Mesenchymal stem cell (in vitro differentiated cells and primary cell): ENCODE results near the gene FNDC3B.

Experiments
- DNase-seq: peaks from one replicate; pipeline ENCODE4 v3.0.0-alpha.2; 2013
- H2AFZ ChIP-seq: one replicate; pipeline ENCODE4 v1.6.1; 2013; ENCODE audit warnings: low read depth, mild to moderate bottlenecking, control low read depth, inconsistent platforms, low read length, moderate library complexity
- H2AK5ac ChIP-seq: 2 replicates; pipeline ENCODE4 v1.6.1; 2013; ENCODE audit warnings: low read length, moderate library complexity, mild to moderate bottlenecking, inconsistent platforms; ENCODE audit not compliant: severe bottlenecking
- H2BK120ac ChIP-seq: one replicate; pipeline ENCODE4 v1.6.1; 2013; ENCODE audit warnings: low read depth, mild to moderate bottlenecking, inconsistent platforms, low read length, moderate library complexity
- H2BK12ac ChIP-seq, 2 experiments: one replicate each; pipeline ENCODE4 v1.6.1; 2013; ENCODE audit warnings: inconsistent platforms in 2 of 2, low read length in 2 of 2, mild to moderate bottlenecking in 2 of 2, moderate library complexity in 2 of 2, control low read depth in 1 of 2
- H2BK15ac ChIP-seq: one replicate; pipeline ENCODE4 v1.6.1; 2013; ENCODE audit warnings: mild to moderate bottlenecking, low read depth, inconsistent platforms; ENCODE audit not compliant: poor library complexity, severe bottlenecking
- H2BK5ac ChIP-seq: 2 replicates; pipeline ENCODE4 v1.6.1; 2013; ENCODE audit warnings: low read depth, mild to moderate bottlenecking, low read length, control low read depth, inconsistent platforms; ENCODE audit not compliant: poor library complexity, severe bottlenecking
- H3K14ac ChIP-seq, 2 experiments: one replicate each; pipeline ENCODE4 v1.6.1; 2013; ENCODE audit warnings: inconsistent platforms in 2 of 2, low read length in 2 of 2, control low read depth in 1 of 2, mild to moderate bottlenecking in 1 of 2, moderate library complexity in 1 of 2
- H3K18ac ChIP-seq, 2 experiments: one replicate each; pipeline ENCODE4 v1.6.1; 2013; ENCODE audit warnings: inconsistent platforms in 2 of 2, low read length in 2 of 2, control low read depth in 1 of 2, low read depth in 1 of 2, mild to moderate bottlenecking in 1 of 2
- H3K23ac ChIP-seq, 2 experiments: one replicate each; pipeline ENCODE4 v1.6.1; 2013; ENCODE audit warnings: inconsistent platforms in 2 of 2, low read length in 2 of 2, mild to moderate bottlenecking in 2 of 2, moderate library complexity in 2 of 2, control low read depth in 1 of 2
- H3K27ac ChIP-seq: 2 replicates; pipeline ENCODE4 v1.5.1; 2013; ENCODE audit warnings: mild to moderate bottlenecking, moderate library complexity, low read length, control low read depth, inconsistent platforms; ENCODE audit not compliant: poor library complexity, severe bottlenecking
- H3K27me3 ChIP-seq, 2 experiments: 2 replicates each; pipeline versions ENCODE4 v1.6.1 to v1.7.0; 2013; ENCODE audit warnings: low read length in 2 of 2, mild to moderate bottlenecking in 2 of 2, moderate library complexity in 2 of 2, control low read depth in 1 of 2, inconsistent platforms in 1 of 2; ENCODE audit not compliant: control insufficient read depth in 1 of 2, insufficient read depth in 1 of 2
- H3K36me3 ChIP-seq, 2 experiments: 2 replicates each; pipeline versions ENCODE4 v1.6.1 to v1.7.0; 2013; ENCODE audit warnings: low read length in 2 of 2, control low read depth in 1 of 2, inconsistent platforms in 1 of 2, low read depth in 1 of 2, mild to moderate bottlenecking in 1 of 2; ENCODE audit not compliant: insufficient read depth in 2 of 2, control insufficient read depth in 1 of 2
- H3K4ac ChIP-seq, 2 experiments: one replicate each; pipeline ENCODE4 v1.6.1; 2013; ENCODE audit warnings: inconsistent platforms in 2 of 2, low read length in 2 of 2, mild to moderate bottlenecking in 2 of 2, moderate library complexity in 2 of 2, control low read depth in 1 of 2, low read depth in 1 of 2
- H3K4me1 ChIP-seq: 2 replicates; pipeline ENCODE4 v1.6.1; 2013; ENCODE audit warnings: low read depth, low read length, control low read depth; ENCODE audit not compliant: control insufficient read depth, insufficient read depth
- H3K4me2 ChIP-seq: 2 replicates; pipeline ENCODE4 v1.6.1; 2013; ENCODE audit warnings: low read length, mild to moderate bottlenecking, inconsistent platforms; ENCODE audit not compliant: poor library complexity, severe bottlenecking
- H3K4me3 ChIP-seq, 2 experiments: 2 replicates each; pipeline versions ENCODE4 v1.5.1 to v1.7.0; 2013; ENCODE audit warnings: low read length in 2 of 2, mild to moderate bottlenecking in 2 of 2, control low read depth in 1 of 2, low read depth in 1 of 2; ENCODE audit not compliant: insufficient read depth in 1 of 2
- H3K79me1 ChIP-seq: replicated peaks from 2 replicates; pipeline ENCODE4 v1.6.1; 2013; ENCODE audit warnings: mild to moderate bottlenecking, control low read depth, low read length, inconsistent platforms; ENCODE audit not compliant: poor library complexity, severe bottlenecking
- H3K9ac ChIP-seq: 2 replicates; pipeline ENCODE4 v1.7.0; 2013; ENCODE audit warnings: mild to moderate bottlenecking, low read length, moderate library complexity
- H3K9me3 ChIP-seq: 2 replicates; pipeline ENCODE4 v1.7.0; 2013; ENCODE audit warnings: mild to moderate bottlenecking, low read length; ENCODE audit not compliant: control insufficient read depth
- H4K8ac ChIP-seq: one replicate; pipeline ENCODE4 v1.6.1; 2013; ENCODE audit warnings: inconsistent platforms, mild to moderate bottlenecking, low read length, moderate library complexity
- H4K91ac ChIP-seq: one replicate; pipeline ENCODE4 v1.6.1; 2013; ENCODE audit warnings: mild to moderate bottlenecking, low read length, inconsistent platforms
- WGBS: methylation state at CpG from one replicate; pipeline ENCODE4 v1.1.7; 2013; ENCODE audit warnings: mixed read lengths; 5-methylcytosine and 5-hydroxymethylcytosine counted together

Gene FNDC3B

DNA sequence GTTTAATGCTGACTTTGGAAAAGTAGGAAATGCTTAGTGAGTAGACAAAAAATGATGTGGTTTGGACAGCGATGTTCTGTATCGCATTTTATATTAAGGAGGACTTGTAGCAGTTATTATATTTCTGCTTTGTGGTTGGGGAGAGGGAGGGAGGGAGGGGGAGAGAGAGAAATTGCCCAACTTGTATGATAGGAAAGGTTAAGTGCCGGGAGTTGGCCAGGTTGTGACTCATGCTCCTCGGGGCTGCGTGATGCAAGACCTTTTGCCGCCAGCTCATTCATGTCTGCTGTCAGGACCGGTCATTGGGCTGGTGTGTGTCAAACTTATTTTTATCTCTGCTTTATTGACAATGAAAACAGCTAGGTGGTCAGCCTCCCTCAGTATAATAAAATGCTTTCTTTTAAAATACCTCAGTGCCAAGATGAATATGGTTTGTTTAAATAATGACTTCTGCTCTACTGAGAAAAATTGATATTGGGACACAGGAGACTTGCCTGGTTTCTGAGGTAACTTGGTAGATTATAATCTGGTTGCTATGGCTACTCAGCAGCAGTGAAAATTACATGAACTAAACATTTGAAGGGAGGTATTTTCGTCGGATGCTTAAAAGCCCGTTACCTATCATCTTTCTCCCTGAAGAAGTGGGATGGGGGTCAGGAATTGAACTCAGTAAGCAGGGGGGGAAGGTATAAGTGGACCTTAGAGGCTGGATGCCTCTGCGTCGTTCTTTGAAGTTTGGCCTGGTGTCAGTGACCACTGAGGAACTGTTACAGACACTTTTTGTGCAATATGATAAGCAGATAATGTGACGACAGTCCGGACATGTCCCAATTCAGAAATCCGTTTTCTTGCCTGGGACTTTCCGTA lies 90.7 kb downstream of the FNDC3B start:
- peak; percentile 98 for DNase-seq
- Histone ChIP-seq H2BK12ac (peak overlapping the region; percentile 46 to 60), H4K91ac (peak overlapping the region; percentile 61), H3K36me3 (peaks cover 13 to 31% of the 10 kb centered on the region in 2 experiments), H3K9ac (peak overlapping the region; percentile 93), H3K14ac (no peak overlapping the region), H2BK15ac (no peak overlapping the region), H3K79me1 (peaks cover 6% of the 10 kb centered on the region), H3K4ac (peak overlapping the region in 1 of 2 experiments; percentile 58), H3K23ac (no peak overlapping the region), H3K4me2 (no peak overlapping the region), H3K4me1 (peaks cover 11% of the 10 kb centered on the region), H3K27ac (peak overlapping the region; percentile 73), H2BK120ac (no peak overlapping the region), H2AFZ (no peak overlapping the region), H3K27me3 (no peaks in the 10 kb centered on the region), H4K8ac (peak overlapping the region; percentile 47), H3K18ac (peak overlapping the region; percentile 80 to 83), H3K9me3 (no peaks in the 10 kb centered on the region), H2BK5ac (no peak overlapping the region), H3K4me3 (peak overlapping the region in 1 of 2 experiments; percentile 40), H2AK5ac (peak overlapping the region; percentile 72)
- WGBS, result 37% methylated on average over 15 of the region's 16 CpGs

DNA sequence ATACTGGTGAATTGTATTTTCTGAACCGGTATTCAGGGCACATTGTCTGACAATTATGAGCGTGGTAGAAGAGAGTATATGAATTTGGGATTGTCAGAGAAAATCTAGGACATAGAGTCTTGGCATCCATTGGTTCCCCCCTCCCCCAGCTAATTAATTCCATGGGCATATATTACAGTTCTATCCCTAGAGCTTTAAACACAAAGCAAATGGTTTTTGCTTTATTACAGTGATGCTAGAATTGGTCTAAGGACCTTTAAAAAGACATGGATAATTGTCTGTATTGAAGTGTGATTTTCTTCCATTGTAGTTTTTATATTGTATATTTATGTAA lies 91.3 kb downstream of the FNDC3B start:
- WGBS, result 100% methylated on average over 1 of the region's 2 CpGs
- Histone ChIP-seq H3K4me1 (peaks cover 11% of the 10 kb centered on the region), H3K9ac (peak overlapping the region; percentile 93), H2BK15ac (no peak overlapping the region), H3K18ac (peak overlapping the region in 1 of 2 experiments; percentile 83), H2BK12ac (no peak overlapping the region), H2AK5ac (no peak overlapping the region), H4K8ac (no peak overlapping the region), H3K27ac (peak overlapping the region; percentile 73), H3K9me3 (no peaks in the 10 kb centered on the region), H2BK5ac (no peak overlapping the region), H3K27me3 (no peaks in the 10 kb centered on the region), H3K79me1 (peaks cover 3% of the 10 kb centered on the region), H2BK120ac (no peak overlapping the region), H3K4ac (peak overlapping the region in 1 of 2 experiments; percentile 58), H3K4me3 (peak overlapping the region in 1 of 2 experiments; percentile 40), H3K14ac (no peak overlapping the region), H2AFZ (no peak overlapping the region), H3K36me3 (peaks cover 10 to 31% of the 10 kb centered on the region in 2 experiments), H4K91ac (no peak overlapping the region), H3K4me2 (no peak overlapping the region), H3K23ac (no peak overlapping the region)
- DNase-seq, result no peak

- Histone ChIP-seq H3K27me3 (no peaks in the 10 kb centered on the region), H2BK12ac (no peak overlapping the region), H3K36me3 (peaks cover 12 to 28% of the 10 kb centered on the region in 2 experiments), H2BK5ac (no peak overlapping the region), H2BK120ac (no peak overlapping the region), H3K4me3 (no peak overlapping the region), H4K8ac (no peak overlapping the region), H3K18ac (no peak overlapping the region), H4K91ac (no peak overlapping the region), H3K23ac (no peak overlapping the region), H3K4me1 (peaks cover 11% of the 10 kb centered on the region), H3K9ac (peak overlapping the region; percentile 39), H3K4ac (no peak overlapping the region), H2AFZ (no peak overlapping the region), H2BK15ac (no peak overlapping the region), H2AK5ac (no peak overlapping the region), H3K79me1 (peaks cover 6% of the 10 kb centered on the region), H3K27ac (no peak overlapping the region), H3K9me3 (no peaks in the 10 kb centered on the region), H3K4me2 (no peak overlapping the region), H3K14ac (no peak overlapping the region)
- WGBS, result 80% methylated on average over 1 of the region's 1 CpG
- DNase-seq, result no peak
Measured at GRCh38 chr3:172131746-172132145, 92.4 kb downstream of the FNDC3B start.

DNA sequence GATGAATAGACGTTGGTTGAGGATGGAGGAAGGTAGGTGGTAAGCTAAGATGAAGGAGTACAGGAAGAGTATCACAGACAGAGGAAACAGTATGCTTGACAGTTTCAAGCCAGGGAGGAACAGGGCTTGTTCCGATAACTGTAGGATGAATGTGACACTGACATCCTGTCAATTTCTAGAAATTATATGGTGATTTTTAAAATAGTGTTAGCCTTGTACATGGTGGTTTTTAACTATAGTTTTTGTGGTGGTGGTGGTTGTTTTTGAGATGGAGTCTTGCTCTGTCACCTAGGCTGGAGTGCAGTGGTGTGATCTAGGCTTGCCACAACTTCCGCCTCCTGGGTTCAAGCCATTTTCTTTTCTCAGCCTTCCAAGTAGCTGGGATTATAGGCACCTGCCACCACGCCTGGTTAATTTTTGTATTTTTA lies 92.8 kb downstream of the FNDC3B start:
- Histone ChIP-seq H3K36me3 (peaks cover 13 to 30% of the 10 kb centered on the region in 2 experiments), H3K4me2 (no peak overlapping the region), H3K9me3 (no peaks in the 10 kb centered on the region), H2AK5ac (no peak overlapping the region), H2BK15ac (no peak overlapping the region), H3K18ac (no peak overlapping the region), H3K79me1 (peaks cover 6% of the 10 kb centered on the region), H3K14ac (no peak overlapping the region), H3K27me3 (no peaks in the 10 kb centered on the region), H2BK12ac (no peak overlapping the region), H2BK120ac (no peak overlapping the region), H4K91ac (no peak overlapping the region), H3K4ac (no peak overlapping the region), H2AFZ (no peak overlapping the region), H3K9ac (peak overlapping the region; percentile 39), H3K4me3 (no peak overlapping the region), H3K4me1 (peaks cover 11% of the 10 kb centered on the region), H3K23ac (no peak overlapping the region), H4K8ac (no peak overlapping the region), H2BK5ac (no peak overlapping the region), H3K27ac (no peak overlapping the region)
- no peak for DNase-seq
- 92% methylated on average over 4 of the region's 4 CpGs for WGBS
